Measurements from ENCODE around the gene SLX1A. TPM values are rescaled to one million over a fixed set of nuclear protein-coding genes. Genes with fewer than 3 reads are reported as not detected.
"Not testable (repeated sequence)": the region's sequence is repeated elsewhere in the genome, so short reads cannot be mapped to it uniquely, and the experiment has no call there.

The SLX1A gene
- total RNA-seq, 4 donors from 2014 or later: 23.6 to 103 (median 45.7) TPM

DNA sequence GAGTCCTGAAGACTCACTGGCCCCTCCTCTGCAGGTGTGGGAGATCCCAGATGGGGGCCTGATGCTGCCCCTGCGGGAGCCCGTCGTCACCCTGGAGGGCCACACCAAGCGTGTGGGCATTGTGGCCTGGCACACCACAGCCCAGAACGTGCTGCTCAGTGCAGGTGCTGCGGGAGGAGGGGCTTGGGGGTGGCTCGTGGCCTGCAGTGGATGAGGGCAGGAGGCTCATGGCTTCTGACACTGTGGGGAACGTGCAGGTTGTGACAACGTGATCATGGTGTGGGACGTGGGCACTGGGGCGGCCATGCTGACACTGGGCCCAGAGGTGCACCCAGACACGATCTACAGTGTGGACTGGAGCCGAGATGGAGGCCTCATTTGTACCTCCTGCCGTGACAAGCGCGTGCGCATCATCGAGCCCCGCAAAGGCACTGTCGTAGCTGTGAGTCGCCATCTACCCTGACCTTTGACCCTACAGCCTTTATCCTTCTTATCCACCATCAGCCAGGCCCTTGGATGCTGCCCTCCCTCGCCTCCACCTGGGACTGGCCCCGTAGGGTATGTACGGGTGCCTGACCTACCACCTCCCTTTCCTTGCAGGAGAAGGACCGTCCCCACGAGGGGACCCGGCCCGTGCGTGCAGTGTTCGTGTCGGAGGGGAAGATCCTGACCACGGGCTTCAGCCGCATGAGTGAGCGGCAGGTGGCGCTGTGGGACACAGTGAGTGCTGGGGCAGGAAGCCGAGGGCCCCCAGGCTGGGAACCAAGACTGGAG lies 6.7 kb upstream of the SLX1A start:
- ATAC-seq: no peak
- in situ Hi-C loops (cut with MboI; ENCODE audit: low sequenced_read_pairs in 4 of 4): loop anchor here in 1 of 4 donors (10.0 kb wide), 2 partner anchors 82 to 142 kb away; no protein-coding TSS in a partner anchor
- no peak for TF ChIP-seq POLR2A (IDR thresholded peaks at IDR 0.05)
- TF ChIP-seq, protein P1, sequence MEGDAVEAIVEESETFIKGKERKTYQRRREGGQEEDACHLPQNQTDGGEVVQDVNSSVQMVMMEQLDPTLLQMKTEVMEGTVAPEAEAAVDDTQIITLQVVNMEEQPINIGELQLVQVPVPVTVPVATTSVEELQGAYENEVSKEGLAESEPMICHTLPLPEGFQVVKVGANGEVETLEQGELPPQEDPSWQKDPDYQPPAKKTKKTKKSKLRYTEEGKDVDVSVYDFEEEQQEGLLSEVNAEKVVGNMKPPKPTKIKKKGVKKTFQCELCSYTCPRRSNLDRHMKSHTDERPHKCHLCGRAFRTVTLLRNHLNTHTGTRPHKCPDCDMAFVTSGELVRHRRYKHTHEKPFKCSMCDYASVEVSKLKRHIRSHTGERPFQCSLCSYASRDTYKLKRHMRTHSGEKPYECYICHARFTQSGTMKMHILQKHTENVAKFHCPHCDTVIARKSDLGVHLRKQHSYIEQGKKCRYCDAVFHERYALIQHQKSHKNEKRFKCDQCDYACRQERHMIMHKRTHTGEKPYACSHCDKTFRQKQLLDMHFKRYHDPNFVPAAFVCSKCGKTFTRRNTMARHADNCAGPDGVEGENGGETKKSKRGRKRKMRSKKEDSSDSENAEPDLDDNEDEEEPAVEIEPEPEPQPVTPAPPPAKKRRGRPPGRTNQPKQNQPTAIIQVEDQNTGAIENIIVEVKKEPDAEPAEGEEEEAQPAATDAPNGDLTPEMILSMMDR (IDR thresholded peaks at IDR 0.05 in 4 of 5, conservative IDR thresholded peaks at IDR 0.05 in 1 of 5): peak; percentile 35 to 78 (median 68)

DNA sequence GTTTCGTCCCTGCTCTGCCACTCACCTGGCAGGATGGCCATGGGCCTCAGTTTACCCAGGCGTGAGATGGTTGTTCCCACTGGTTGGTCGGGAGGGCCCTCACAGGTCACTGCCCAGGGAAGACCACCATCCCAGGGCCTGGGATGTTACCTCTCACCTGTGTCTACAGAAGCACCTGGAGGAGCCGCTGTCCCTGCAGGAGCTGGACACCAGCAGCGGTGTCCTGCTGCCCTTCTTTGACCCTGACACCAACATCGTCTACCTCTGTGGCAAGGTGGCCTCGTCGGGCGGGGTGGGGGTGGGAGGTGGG lies 6.2 kb upstream of the SLX1A start:
- in situ Hi-C loops (cut with MboI; ENCODE audit: low sequenced_read_pairs in 4 of 4) (loop anchor here in 1 of 4 donors (10.0 kb wide), 2 partner anchors 83 to 143 kb away; no protein-coding TSS in a partner anchor), intact Hi-C loops (cut with DNase I; ENCODE audit: low total_unique reads) (no loop called here)
- TF ChIP-seq, protein P1 (IDR thresholded peaks at IDR 0.05 in 4 of 5, conservative IDR thresholded peaks at IDR 0.05 in 1 of 5): no peak
- no peak for TF ChIP-seq POLR2A (IDR thresholded peaks at IDR 0.05)
- H3K9me3 ChIP-seq: no peaks in the 10 kb centered on the region
- H3K4me1 ChIP-seq: peaks cover 3 to 7% of the 10 kb centered on the region in 2 donors
- no peak overlapping the region for H3K4me3 ChIP-seq
- no peak for DNase-seq
- H3K27me3 ChIP-seq: no peaks in the 10 kb centered on the region
- no peaks in the 10 kb centered on the region for H3K36me3 ChIP-seq
- ATAC-seq: no peak
- H3K27ac ChIP-seq: no peak overlapping the region

More for the DNA sequence above, 6.7 kb upstream of the SLX1A start:
- Histone ChIP-seq H3K4me3 (no peak overlapping the region), H3K27me3 (no peaks in the 10 kb centered on the region), H3K36me3 (no peaks in the 10 kb centered on the region), H3K9me3 (no peaks in the 10 kb centered on the region), H3K4me1 (peaks cover 3 to 7% of the 10 kb centered on the region in 2 donors), H3K27ac (no peak overlapping the region)
- intact Hi-C loops (cut with DNase I; ENCODE audit: low total_unique reads): no loop called here
- peak; percentile 40 to 57 for DNase-seq

DNA sequence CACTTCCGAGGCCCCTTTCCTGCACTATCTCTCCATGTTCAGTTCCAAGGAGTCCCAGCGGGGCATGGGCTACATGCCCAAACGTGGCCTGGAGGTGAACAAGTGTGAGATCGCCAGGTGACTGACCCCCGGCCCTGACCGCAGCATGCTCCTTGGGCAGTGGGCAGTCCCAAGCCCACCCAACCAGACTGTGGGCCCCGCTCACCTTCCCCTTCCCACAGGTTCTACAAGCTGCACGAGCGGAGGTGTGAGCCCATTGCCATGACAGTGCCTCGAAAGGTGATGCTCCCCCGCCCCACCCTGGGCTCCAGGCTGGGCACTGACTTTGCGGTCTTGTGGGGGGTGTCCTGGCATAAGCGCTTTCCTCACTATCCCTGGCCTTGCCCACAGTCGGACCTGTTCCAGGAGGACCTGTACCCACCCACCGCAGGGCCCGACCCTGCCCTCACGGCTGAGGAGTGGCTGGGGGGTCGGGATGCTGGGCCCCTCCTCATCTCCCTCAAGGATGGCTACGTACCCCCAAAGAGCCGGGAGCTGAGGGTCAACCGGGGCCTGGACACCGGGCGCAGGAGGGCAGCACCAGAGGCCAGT lies 5.6 kb upstream of the SLX1A start:
- Histone ChIP-seq H3K9me3 (no peaks in the 10 kb centered on the region), H3K36me3 (no peaks in the 10 kb centered on the region), H3K27ac (no peak overlapping the region), H3K4me3 (no peak overlapping the region), H3K4me1 (peaks cover 3 to 7% of the 10 kb centered on the region in 2 donors), H3K27me3 (no peaks in the 10 kb centered on the region)
- in situ Hi-C loops (cut with MboI; ENCODE audit: low sequenced_read_pairs in 4 of 4): loop anchor here in 1 of 4 donors (10.0 kb wide), 2 partner anchors 83 to 143 kb away; no protein-coding TSS in a partner anchor
- DNase-seq (no peak), ATAC-seq (no peak)
- intact Hi-C loops (cut with DNase I; ENCODE audit: low total_unique reads): no loop called here
- TF ChIP-seq, protein P1 (IDR thresholded peaks at IDR 0.05 in 4 of 5, conservative IDR thresholded peaks at IDR 0.05 in 1 of 5): no peak
- TF ChIP-seq POLR2A (IDR thresholded peaks at IDR 0.05): no peak

DNA sequence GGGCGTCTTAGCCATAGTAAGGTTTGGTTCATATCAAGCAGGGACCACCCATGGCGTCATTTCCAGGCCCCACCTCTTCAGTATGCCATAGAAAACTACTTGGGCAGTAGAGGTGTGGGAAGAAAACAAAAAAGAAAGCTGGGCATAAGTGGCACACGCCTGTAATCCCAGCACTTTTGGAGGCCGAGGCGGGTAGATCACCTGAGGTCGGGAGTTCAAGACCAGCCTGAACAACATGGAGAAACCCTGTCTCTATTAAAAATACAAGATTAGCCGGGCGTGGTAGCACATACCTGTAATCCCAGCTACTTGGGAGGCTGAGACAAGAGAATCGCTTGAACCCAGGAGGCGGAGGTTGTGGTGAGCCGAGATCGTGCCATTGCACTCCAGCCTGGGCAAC lies 2.5 kb upstream of the SLX1A start:
- intact Hi-C loops (cut with DNase I; ENCODE audit: low total_unique reads); H3K27ac ChIP-seq; DNase-seq; H3K36me3 ChIP-seq; ATAC-seq; H3K4me3 ChIP-seq; H3K9me3 ChIP-seq; in situ Hi-C loops (cut with MboI; ENCODE audit: low sequenced_read_pairs in 4 of 4); H3K27me3 ChIP-seq; H3K4me1 ChIP-seq: not testable (repeated sequence)

DNA sequence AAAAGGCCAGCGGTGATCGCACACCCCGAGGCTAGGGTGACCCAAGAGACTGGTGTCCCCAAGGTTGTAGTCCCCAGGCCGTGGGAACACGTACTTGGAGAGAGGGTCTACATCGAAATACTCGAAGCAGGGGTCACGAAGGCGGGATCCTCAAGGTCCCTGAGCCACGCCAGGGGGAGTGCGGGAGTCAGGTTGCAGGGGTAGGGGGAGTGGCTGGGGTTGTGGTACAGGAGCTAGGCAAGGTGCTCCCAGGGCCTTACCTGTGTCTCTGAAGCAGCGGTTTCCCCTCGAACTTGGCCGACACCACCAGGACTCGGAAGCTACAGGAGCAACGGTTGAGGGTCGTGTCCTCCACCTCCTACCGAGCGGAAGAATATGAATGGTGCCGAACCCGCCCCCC lies 577 bp upstream of the SLX1A start:
- H3K4me1 ChIP-seq; intact Hi-C loops (cut with DNase I; ENCODE audit: low total_unique reads); H3K9me3 ChIP-seq; H3K27me3 ChIP-seq; DNase-seq; H3K36me3 ChIP-seq; H3K4me3 ChIP-seq; in situ Hi-C loops (cut with MboI; ENCODE audit: low sequenced_read_pairs in 4 of 4); H3K27ac ChIP-seq: not testable (repeated sequence)
- peak; percentile 3 to 10 for ATAC-seq

DNA sequence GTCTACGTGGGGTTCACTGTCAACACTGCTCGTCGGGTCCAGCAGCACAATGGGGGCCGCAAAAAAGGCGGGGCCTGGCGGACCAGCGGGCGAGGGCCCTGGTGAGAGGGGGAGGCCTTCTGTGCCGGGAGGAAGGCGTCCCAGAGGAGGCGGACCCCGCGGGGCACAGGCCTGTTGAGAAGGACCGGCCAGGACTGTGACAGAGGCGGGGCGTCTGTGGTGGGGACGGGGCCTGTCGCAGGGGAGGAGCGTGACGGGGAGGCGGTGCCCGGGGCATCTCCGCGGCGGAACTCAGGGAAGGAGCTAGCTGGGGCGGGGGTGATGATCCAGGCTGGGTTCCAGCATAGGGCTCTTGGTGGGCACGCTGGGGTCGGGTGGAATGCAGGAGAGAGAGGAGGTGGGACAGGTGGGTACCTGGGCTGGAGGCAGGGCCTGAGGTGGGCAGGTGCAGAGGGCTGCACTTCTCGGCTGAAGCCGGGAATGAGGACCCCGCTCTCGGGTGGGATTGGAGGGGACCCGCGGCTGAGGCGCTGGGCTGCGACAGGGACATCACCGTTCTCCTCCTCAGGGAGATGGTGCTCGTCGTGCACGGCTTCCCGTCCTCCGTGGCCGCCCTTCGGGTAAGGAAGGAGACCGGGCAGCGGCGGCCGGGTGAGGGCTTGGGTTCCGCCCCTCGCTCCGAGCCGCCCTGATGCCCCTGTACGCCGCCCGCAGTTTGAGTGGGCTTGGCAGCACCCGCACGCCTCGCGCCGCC lies 674 bp downstream of the SLX1A start:
- H3K27me3 ChIP-seq; in situ Hi-C loops (cut with MboI; ENCODE audit: low sequenced_read_pairs in 4 of 4); intact Hi-C loops (cut with DNase I; ENCODE audit: low total_unique reads); H3K36me3 ChIP-seq; DNase-seq; H3K9me3 ChIP-seq; H3K4me1 ChIP-seq: not testable (repeated sequence)
- peak overlapping the region in 1 of 4 donors; percentile 54 for H3K27ac ChIP-seq
- peak overlapping the region; percentile 39 to 47 (median 44) for H3K4me3 ChIP-seq
- peak; percentile 41 to 48 for ATAC-seq

DNA sequence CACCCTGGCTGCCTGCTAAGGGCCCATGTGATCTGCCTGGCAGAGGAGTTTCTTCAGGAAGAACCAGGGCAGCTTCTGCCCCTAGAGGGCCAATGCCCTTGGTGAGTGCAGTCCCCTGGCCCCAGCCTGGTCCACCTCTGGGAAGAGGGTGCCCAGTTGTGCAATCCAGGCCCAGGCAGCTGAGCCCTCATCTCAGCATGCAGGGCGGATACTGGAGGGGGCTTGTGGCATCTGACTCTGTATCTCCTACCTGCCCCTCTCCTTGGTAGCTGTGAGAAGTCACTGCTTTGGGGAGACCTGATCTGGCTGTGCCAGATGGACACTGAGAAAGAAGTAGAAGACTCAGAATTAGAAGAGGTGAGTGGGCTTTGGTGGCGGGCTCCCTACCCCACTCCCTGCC lies 3.3 kb downstream of the SLX1A start:
- in situ Hi-C loops (cut with MboI; ENCODE audit: low sequenced_read_pairs in 4 of 4); H3K4me3 ChIP-seq; H3K4me1 ChIP-seq; H3K27me3 ChIP-seq; H3K9me3 ChIP-seq; ATAC-seq; H3K27ac ChIP-seq; intact Hi-C loops (cut with DNase I; ENCODE audit: low total_unique reads); H3K36me3 ChIP-seq: not testable (repeated sequence)
- DNase-seq: peak in 1 of 2 donors; percentile 2

DNA sequence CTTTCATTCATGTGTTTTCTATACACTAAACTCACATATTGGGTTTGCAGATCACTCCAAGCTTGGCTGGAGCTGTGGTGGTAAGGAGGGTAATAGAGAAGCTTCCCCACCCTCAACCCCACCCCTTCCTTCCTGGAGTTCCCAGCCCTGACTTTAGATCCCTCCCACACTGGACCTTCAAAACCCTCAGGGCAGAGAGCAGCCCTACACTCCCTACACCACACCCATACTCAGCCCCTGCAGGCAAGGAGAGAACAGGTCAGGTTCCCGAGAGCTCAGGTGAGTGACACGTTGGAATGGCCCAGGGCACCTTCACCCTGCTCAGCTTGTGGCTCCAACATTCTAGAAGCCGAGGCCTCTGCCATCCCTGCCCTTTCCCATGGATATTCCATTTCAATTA lies 5.4 kb downstream of the SLX1A start, which contains the start of gene SULT1A3:
TSS of gene SULT1A3 (plus strand) at position 207 of the 400 bp plus-strand sequence. CDS start 1,474 bp downstream, outside the sequence.
- intact Hi-C loops (cut with DNase I; ENCODE audit: low total_unique reads); DNase-seq; in situ Hi-C loops (cut with MboI; ENCODE audit: low sequenced_read_pairs in 4 of 4); H3K9me3 ChIP-seq; H3K36me3 ChIP-seq; H3K27me3 ChIP-seq; H3K4me1 ChIP-seq; H3K4me3 ChIP-seq; H3K27ac ChIP-seq: not testable (repeated sequence)
- peak; percentile 24 to 34 for ATAC-seq

All from gastrocnemius medialis (tissue), 4 donors.